BLaER1 (cell line): Measurements from ENCODE around the gene ADCY10.

Experiments
- H3K27ac ChIP-seq: shearing (Covaris generic); formaldehyde crosslinking; 2 replicates; pipeline ENCODE4 v1.8.1; 2022
- H3K27me3 ChIP-seq: shearing (Covaris generic); formaldehyde crosslinking; 2 replicates; pipeline ENCODE4 v1.8.1; 2022
- H3K36me3 ChIP-seq: shearing (Covaris generic); formaldehyde crosslinking; 2 replicates; pipeline ENCODE4 v1.8.1; 2022
- H3K4me1 ChIP-seq: shearing (Covaris generic); formaldehyde crosslinking; 2 replicates; pipeline ENCODE4 v1.8.1; 2022
- H3K4me2 ChIP-seq: shearing (Covaris generic); formaldehyde crosslinking; 2 replicates; pipeline ENCODE4 v1.8.1; 2022
- H3K4me3 ChIP-seq: shearing (Covaris generic); formaldehyde crosslinking; 2 replicates; pipeline ENCODE4 v1.8.1; 2022
- H3K9ac ChIP-seq: shearing (Covaris generic); formaldehyde crosslinking; 2 replicates; pipeline ENCODE4 v1.8.1; 2022
- H3K9me3 ChIP-seq: shearing (Covaris generic); formaldehyde crosslinking; 2 replicates; pipeline ENCODE4 v1.8.1; 2022
- H4K20me1 ChIP-seq: shearing (Covaris generic); formaldehyde crosslinking; 2 replicates; pipeline ENCODE4 v1.8.1; 2022
- Cebpa-rat ChIP-seq: shearing (Covaris generic); IDR thresholded peaks from 2 replicates; pipeline ENCODE4 v1.8.1; 2022

ADCY10 gene

DNA sequence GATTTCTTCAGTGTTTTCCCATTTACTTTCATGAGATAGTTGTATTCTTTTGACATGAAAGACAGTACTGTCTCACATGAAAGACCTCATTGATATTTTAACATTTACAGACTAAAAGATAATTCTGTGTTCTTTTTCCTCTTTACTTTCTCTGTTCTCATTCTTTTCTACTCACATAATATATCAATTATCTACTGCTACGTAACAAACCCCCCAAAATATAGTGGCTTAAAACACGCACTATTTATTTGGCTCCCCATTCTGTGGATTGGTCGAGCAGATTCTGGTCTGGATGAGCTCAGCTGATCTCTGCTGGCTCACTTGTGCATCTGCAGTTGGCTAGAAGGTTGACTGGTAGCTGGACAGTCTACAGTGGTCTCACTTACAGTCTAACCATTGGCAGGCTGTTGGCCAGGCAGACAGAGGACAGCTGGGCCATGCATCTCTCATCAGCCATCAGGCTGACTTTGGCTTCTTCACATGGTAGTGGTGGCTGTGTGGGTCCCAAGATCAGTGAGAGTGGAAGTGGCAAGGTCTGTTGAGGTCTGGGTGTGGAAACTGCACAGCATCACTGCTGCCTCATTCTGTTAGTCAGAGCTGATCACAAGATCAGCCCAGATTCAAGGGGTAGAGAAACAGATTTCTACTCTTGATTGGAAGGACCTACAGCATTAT is 128.9 kb downstream of the ADCY10 start:
- H3K4me1 ChIP-seq = peaks cover 2% of the 10 kb centered on the region; the same call in 1 of the 2 replicates
- no peak for TF ChIP-seq Cebpa-rat
- H3K27me3 ChIP-seq = no peaks in the 10 kb centered on the region
- no peak overlapping the region for H3K4me3 ChIP-seq
- peaks cover 74% of the 10 kb centered on the region for H3K36me3 ChIP-seq
- H3K9ac ChIP-seq = no peak overlapping the region
- H4K20me1 ChIP-seq = no peaks in the 10 kb centered on the region
- H3K4me2 ChIP-seq = no peak overlapping the region
- peaks cover 13% of the 10 kb centered on the region for H3K9me3 ChIP-seq
- H3K27ac ChIP-seq = no peak overlapping the region

DNA sequence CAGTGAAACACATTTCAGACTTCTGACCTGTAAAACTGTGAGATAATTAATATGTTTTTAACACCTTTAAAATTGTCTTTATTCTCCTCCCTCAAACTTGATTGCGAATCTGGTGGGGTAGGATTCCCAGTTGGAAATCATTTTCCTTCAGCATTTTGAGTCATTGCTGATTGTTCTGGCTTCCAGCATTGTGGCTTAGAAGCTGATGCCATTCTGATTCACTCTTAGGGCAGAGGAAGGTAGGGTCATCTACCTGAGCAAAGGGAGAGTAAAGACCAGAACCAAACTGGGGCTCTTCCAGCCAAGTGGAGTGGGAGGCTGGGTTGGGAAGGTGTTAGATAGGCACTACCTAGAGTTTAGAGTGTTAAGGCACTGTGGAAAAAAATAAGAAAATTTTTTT is 131.0 kb downstream of the ADCY10 start:
- Histone ChIP-seq H3K27ac (no peak overlapping the region), H3K36me3 (peaks cover 71% of the 10 kb centered on the region), H3K4me1 (no peaks in the 10 kb centered on the region), H3K27me3 (no peaks in the 10 kb centered on the region), H3K4me3 (no peak overlapping the region), H4K20me1 (no peaks in the 10 kb centered on the region), H3K9ac (no peak overlapping the region), H3K9me3 (peaks cover 30% of the 10 kb centered on the region), H3K4me2 (no peak overlapping the region)
- no peak for TF ChIP-seq Cebpa-rat

DNA sequence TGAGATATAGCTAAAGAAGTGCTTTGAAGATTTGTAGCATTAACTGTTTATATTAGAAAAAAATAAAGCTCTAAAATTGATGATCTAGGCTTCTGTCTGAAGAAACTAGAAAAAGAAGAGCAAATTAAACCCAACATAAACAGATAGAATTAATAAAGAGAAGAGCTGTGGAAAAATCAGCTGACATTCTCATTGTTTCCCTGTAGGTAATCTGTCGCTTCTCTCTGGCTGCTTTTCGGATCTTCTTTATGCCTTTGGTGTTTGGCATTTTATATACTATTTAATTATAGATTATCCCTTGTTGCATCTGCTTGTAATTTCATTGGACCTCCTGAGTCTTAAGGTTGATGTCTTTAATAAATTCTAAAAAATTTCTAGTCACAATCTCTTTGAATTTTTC is 132.4 kb downstream of the ADCY10 start:
- Histone ChIP-seq H3K27ac (no peak overlapping the region), H3K4me3 (no peak overlapping the region), H4K20me1 (no peaks in the 10 kb centered on the region), H3K36me3 (peaks cover 71% of the 10 kb centered on the region), H3K4me2 (no peak overlapping the region), H3K4me1 (no peaks in the 10 kb centered on the region), H3K27me3 (no peaks in the 10 kb centered on the region), H3K9me3 (peaks cover 41% of the 10 kb centered on the region), H3K9ac (no peak overlapping the region)
- TF ChIP-seq Cebpa-rat = no peak

DNA sequence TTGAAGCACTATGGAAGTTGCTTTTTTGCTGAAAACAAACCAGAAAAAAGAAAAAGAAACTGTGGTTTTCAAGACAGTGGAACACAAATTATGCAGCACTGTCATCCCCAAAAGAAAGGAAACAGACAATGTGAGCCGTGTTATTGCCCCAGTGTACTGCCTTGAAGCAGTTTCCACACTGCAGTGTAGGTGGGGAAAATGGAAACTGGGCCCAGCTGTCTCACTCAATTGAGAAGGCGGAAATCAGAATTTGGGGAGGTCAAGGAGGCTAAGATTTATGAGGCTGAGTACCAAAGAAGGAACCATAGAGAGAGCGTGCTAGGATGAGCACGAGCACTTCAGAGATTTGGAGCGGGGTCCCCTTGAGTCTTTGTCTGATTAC is 136.7 kb downstream of the ADCY10 start:
- no peak for TF ChIP-seq Cebpa-rat
- H3K27ac ChIP-seq = no peak overlapping the region
- no peaks in the 10 kb centered on the region for H3K27me3 ChIP-seq
- no peak overlapping the region for H3K9ac ChIP-seq
- H3K4me3 ChIP-seq = no peak overlapping the region
- no peaks in the 10 kb centered on the region for H4K20me1 ChIP-seq
- peaks cover 46% of the 10 kb centered on the region for H3K9me3 ChIP-seq
- H3K36me3 ChIP-seq = peaks cover 80% of the 10 kb centered on the region
- no peaks in the 10 kb centered on the region for H3K4me1 ChIP-seq
- no peak overlapping the region for H3K4me2 ChIP-seq

DNA sequence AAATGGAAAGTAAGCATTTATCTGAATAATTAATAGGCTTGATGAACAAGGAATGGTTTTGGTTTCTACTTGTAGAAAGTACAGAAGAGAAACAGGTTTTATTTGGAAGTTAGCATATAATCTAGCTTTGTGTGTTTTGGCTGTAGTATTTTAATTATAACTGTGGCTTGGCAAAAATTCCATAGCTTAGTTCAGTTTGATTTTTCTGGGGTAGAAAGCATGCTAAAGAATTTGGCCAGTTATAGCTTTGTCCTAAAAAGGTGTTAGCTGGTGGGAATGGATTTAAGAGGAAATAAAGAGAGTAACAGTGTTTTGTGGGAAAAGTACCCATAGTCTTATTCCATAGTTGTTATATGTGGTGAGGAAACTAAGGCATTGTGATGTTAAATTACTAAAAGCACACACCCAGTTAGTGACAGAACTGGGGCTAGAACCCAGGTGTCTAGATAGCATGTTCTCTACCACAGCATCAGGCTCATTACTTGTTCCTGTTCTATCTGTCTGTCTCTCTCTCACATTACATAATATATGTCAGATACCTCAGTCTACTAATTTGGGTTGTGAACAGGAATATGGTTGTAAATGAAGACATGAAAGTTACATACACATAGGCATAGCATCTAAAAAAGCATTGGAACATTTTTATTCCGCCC is 137.2 kb downstream of the ADCY10 start:
- TF ChIP-seq Cebpa-rat = no peak
- Histone ChIP-seq H3K4me1 (no peaks in the 10 kb centered on the region), H3K36me3 (peaks cover 85% of the 10 kb centered on the region), H3K27me3 (no peaks in the 10 kb centered on the region), H3K4me2 (no peak overlapping the region), H4K20me1 (no peaks in the 10 kb centered on the region), H3K27ac (no peak overlapping the region), H3K9me3 (peaks cover 51% of the 10 kb centered on the region), H3K9ac (no peak overlapping the region), H3K4me3 (no peak overlapping the region)

DNA sequence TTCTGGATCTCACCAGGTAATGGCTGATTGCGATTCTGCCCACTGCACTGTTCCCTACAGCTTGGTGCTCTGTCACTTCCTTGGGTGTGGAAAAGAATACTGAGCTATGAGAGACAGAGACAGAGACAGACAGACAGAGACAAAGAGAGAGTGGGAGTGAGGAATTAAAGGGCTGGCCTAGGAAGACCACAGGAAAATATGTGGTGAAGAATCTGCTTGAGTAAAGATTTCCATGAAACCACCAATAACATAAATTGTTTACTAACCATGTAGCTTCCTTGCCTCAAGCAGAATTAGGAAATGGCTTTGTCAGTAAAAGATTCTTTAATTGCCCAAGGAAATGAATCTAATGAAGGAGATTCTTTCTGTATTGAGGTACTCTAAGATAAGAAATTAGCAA is 137.8 kb downstream of the ADCY10 start:
- H3K4me2 ChIP-seq = no peak overlapping the region
- peaks cover 90% of the 10 kb centered on the region for H3K36me3 ChIP-seq
- no peak for TF ChIP-seq Cebpa-rat
- H3K9ac ChIP-seq = no peak overlapping the region
- H3K4me3 ChIP-seq = no peak overlapping the region
- H3K27ac ChIP-seq = no peak overlapping the region
- no peaks in the 10 kb centered on the region for H3K27me3 ChIP-seq
- no peaks in the 10 kb centered on the region for H3K4me1 ChIP-seq
- no peaks in the 10 kb centered on the region for H4K20me1 ChIP-seq
- peaks cover 53% of the 10 kb centered on the region for H3K9me3 ChIP-seq

DNA sequence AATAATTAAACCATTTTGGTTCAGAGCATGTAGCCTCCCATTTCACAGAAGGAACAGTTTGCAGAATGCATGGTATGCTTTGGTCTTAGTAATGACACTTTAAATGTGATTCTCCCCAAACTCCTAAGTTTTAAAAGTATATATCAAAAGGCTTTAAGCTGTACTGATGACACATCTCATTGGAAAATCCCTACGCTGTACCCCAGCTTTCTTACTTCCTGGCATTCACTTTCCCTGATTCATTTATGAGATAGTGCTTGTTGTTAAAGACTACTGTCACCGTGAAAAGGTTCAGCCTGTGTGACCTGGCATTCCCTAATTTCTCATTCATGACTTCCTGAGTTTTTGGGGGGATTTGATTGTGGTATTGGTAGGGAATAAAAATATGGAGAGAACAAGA is 138.8 kb downstream of the ADCY10 start:
- Histone ChIP-seq H3K9ac (no peak overlapping the region), H3K27me3 (no peaks in the 10 kb centered on the region), H3K4me1 (no peaks in the 10 kb centered on the region), H3K36me3 (peaks cover 94% of the 10 kb centered on the region), H3K9me3 (peaks cover 54% of the 10 kb centered on the region), H3K4me3 (no peak overlapping the region), H3K4me2 (no peak overlapping the region), H4K20me1 (no peaks in the 10 kb centered on the region), H3K27ac (no peak overlapping the region)
- no peak for TF ChIP-seq Cebpa-rat

DNA sequence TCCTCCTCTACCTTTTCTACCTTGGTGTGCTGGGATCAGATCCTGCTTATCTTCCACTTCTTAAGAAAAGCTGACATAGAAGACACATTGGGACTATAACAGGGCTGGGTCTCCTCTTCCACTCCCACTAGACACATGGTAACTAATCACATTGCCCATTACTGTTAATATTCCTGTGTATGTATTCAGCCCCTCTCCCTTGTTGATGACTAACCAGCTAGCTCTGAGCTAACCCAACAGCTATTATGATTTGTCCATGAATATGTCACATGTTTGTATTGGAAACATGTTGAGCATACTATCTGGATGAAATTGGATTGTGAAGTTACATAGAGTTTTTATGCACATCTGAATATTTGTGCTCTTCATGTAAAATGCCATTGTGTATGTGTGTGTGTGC is 139.2 kb downstream of the ADCY10 start:
- Histone ChIP-seq H3K36me3 (peaks cover 94% of the 10 kb centered on the region), H3K9ac (no peak overlapping the region), H4K20me1 (no peaks in the 10 kb centered on the region), H3K4me2 (no peak overlapping the region), H3K9me3 (peaks cover 54% of the 10 kb centered on the region), H3K4me3 (no peak overlapping the region), H3K27me3 (no peaks in the 10 kb centered on the region), H3K4me1 (no peaks in the 10 kb centered on the region), H3K27ac (no peak overlapping the region)
- no peak for TF ChIP-seq Cebpa-rat

DNA sequence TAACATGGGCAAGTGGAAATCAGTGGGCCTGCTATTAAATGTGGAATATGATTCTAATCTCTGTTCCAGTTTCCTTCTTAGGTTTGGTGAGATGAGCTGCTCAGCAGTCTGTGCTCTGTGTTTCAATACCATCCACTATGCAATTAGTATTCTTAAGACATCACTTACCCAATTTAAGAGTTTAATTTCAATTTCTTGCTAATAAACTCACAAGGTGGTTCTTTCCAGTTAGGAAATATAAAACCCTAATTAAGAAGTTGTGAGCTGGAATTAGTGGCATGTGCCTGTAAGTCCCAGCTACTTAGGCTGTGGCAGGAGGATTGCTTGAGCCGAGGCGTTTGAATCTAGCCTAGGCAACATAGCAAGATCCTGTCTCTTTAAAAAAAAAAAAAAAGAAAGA is 140.4 kb downstream of the ADCY10 start:
- H3K27me3 ChIP-seq = no peaks in the 10 kb centered on the region
- TF ChIP-seq Cebpa-rat = no peak
- H3K4me3 ChIP-seq = no peak overlapping the region
- peaks cover 94% of the 10 kb centered on the region for H3K36me3 ChIP-seq
- no peak overlapping the region for H3K27ac ChIP-seq
- H3K9ac ChIP-seq = no peak overlapping the region
- no peaks in the 10 kb centered on the region for H3K4me1 ChIP-seq
- peaks cover 52% of the 10 kb centered on the region for H3K9me3 ChIP-seq
- no peak overlapping the region for H3K4me2 ChIP-seq
- H4K20me1 ChIP-seq = no peaks in the 10 kb centered on the region

DNA sequence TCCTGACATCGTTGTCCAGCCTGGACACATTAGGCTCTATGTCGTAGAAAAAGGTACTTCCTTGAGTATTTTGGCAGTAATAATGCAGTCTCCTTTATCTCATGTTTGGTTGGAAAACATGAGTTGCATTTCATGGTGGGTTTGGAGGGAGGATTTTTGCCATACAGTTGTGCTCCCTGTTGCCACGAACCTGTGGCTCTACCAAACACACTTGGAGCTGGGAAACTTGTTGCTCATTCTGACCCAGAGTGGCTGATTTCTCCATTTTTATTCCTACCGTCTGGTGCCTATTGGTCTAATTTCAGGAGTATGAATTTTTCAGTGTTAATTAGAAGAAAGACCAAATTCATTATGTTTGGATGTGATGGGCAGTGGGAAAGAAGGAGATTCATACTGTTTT is 141.5 kb downstream of the ADCY10 start:
- Histone ChIP-seq H4K20me1 (no peaks in the 10 kb centered on the region), H3K27ac (no peak overlapping the region), H3K4me3 (no peak overlapping the region), H3K27me3 (no peaks in the 10 kb centered on the region), H3K9me3 (peaks cover 42% of the 10 kb centered on the region), H3K4me2 (no peak overlapping the region), H3K36me3 (peaks cover 97% of the 10 kb centered on the region), H3K4me1 (no peaks in the 10 kb centered on the region), H3K9ac (no peak overlapping the region)
- TF ChIP-seq Cebpa-rat = no peak

DNA sequence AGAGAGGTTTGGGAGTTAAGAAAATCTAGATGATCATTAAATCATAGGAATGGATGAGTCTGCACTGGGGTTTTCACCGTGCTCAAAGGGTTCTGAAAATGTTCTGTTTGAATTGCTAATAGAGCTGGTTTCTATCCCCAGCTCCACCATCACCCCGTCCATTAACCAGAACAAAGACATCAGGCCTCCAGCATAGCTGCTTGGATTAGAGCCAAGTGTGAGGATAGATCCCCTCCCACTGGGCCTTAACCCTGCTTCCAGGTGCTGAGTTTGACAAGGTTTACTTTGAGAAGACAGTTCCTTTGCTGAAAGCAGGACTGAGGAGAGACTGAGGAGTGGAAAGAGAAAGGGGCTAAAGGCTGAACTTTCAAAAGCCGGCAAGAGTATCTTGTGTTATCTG is 143.8 kb downstream of the ADCY10 start:
- H3K4me3 ChIP-seq = no peak overlapping the region
- H3K4me2 ChIP-seq = no peak overlapping the region
- H3K36me3 ChIP-seq = peaks cover 97% of the 10 kb centered on the region
- no peaks in the 10 kb centered on the region for H4K20me1 ChIP-seq
- no peak for TF ChIP-seq Cebpa-rat
- no peaks in the 10 kb centered on the region for H3K27me3 ChIP-seq
- peaks cover 33% of the 10 kb centered on the region for H3K9me3 ChIP-seq
- no peak overlapping the region for H3K27ac ChIP-seq
- no peaks in the 10 kb centered on the region for H3K4me1 ChIP-seq
- H3K9ac ChIP-seq = no peak overlapping the region
